ENCODE measurements around the gene ZNF502.

- TF ChIP-seq CTCF (conservative IDR thresholded peaks at IDR 0.05) (no peak), ZFX (IDR thresholded peaks at IDR 0.05) (no peak)
Measured at GRCh38 chr3:44764248-44764647, 51.8 kb downstream of the ZNF502 start.
